C4-2B (cell line): ENCODE results near the gene TFB1M.

Experiments used
- CTCF ChIP-seq: fragments of 450-650 bp; conservative IDR thresholded peaks from 2 replicates; pipeline ENCODE4 v1.5.1; 2017; ENCODE audit warnings: mild to moderate bottlenecking
- ZFX ChIP-seq: fragments of 450-650 bp; IDR thresholded peaks from 2 replicates; pipeline ENCODE4 v1.6.1; 2017

- TF ChIP-seq CTCF (no peak), ZFX (no peak)
Measured at GRCh38 chr6:155316419-155316818, 2.1 kb upstream of the TFB1M start.
